GM13976 (cell line): ENCODE measurements around the gene PLEKHG4B.
A peak's percentile ranks its signal among the peaks of the same experiment; 100 is the strongest.

ENCODE experiments used
- DNase-seq: peaks from one replicate; pipeline ENCODE4 v3.0.0; 2012; ENCODE audit warnings: low spot score
- CTCF ChIP-seq: IDR thresholded peaks from 2 replicates; pipeline ENCODE4 v1.5.1; 2012; ENCODE audit warnings: borderline replicate concordance, mild to moderate bottlenecking; ENCODE audit not compliant: insufficient read depth; ENCODE audit errors: extremely low read depth, missing control alignments, control extremely low read depth
- in situ Hi-C: fragments of 300-500 bp; cut with MboI; formaldehyde crosslinking; loops from one replicate; pipeline ENCODE4 v1.12.0; 2022; ENCODE audit warnings: low sequenced_read_pairs, mixed read lengths, inconsistent platforms; ENCODE audit not compliant: unreplicated experiment

PLEKHG4B gene

GRCh38 chr5:76358-77169 is 15.4 kb upstream of the PLEKHG4B start:
- DNase-seq, result no peak
- in situ Hi-C loops, result no loop called here
- no peak for TF ChIP-seq CTCF

- in situ Hi-C loops, result no loop called here
- no peak for TF ChIP-seq CTCF
- DNase-seq, result peak; percentile 20
These were observed 14.8 kb upstream of the PLEKHG4B start for GRCh38 chr5:77170-77501.

- in situ Hi-C loops, result no loop called here
- TF ChIP-seq CTCF, result no peak
- no peak for DNase-seq
These were observed 14.4 kb upstream of the PLEKHG4B start for GRCh38 chr5:77546-77945.

- in situ Hi-C loops, result no loop called here
- TF ChIP-seq CTCF, result no peak
- peak; percentile 63 for DNase-seq
These were observed 13.8 kb upstream of the PLEKHG4B start for GRCh38 chr5:77957-78804.

GRCh38 chr5:78805-79149 is 13.2 kb upstream of the PLEKHG4B start:
- no peak for DNase-seq
- no peak for TF ChIP-seq CTCF
- in situ Hi-C loops, result no loop called here

- in situ Hi-C loops, result no loop called here
- TF ChIP-seq CTCF, result no peak
- no peak for DNase-seq
These were observed 12.7 kb upstream of the PLEKHG4B start for GRCh38 chr5:79263-79662.
